Uterus (tissue), 4 donors: ENCODE results near the gene SMTN. TPM values are rescaled to one million over a fixed set of nuclear protein-coding genes. Genes with fewer than 3 reads are reported as not detected.
"Not testable (repeated sequence)": the region's sequence is repeated elsewhere in the genome, so short reads cannot be mapped to it uniquely, and the experiment has no call there.

Experiments used
- DNase-seq, 2 donors: peaks; one replicate each; pipeline ENCODE4 v3.0.0-alpha.2; 2019 to 2020
- H3K27ac ChIP-seq, 2 donors: fragments of 200-600 bp; sonication (generic); 1 replicate in 1 of 2; 2 replicates in 1 of 2; pipeline ENCODE4 v1.5.1; 2016 to 2018
- H3K27me3 ChIP-seq, 2 donors: fragments of 200-600 bp; sonication (generic); one replicate each; pipeline ENCODE4 v1.5.1; 2018 to 2019; ENCODE audit warnings: control low read depth in 1 of 2
- H3K36me3 ChIP-seq, 2 donors: fragments of 200-600 bp; sonication (generic); one replicate each; pipeline ENCODE4 v1.5.1; 2019; ENCODE audit warnings: control low read depth in 1 of 2
- H3K4me1 ChIP-seq, 2 donors: fragments of 200-600 bp; sonication (generic); one replicate each; pipeline ENCODE4 v1.5.1; 2018 to 2019; ENCODE audit warnings: control low read depth in 1 of 2
- H3K4me3 ChIP-seq, 2 donors: fragments of 200-600 bp; sonication (generic); 1 replicate in 1 of 2; 2 replicates in 1 of 2; pipeline ENCODE4 v1.5.1; 2018 to 2019; ENCODE audit warnings: mild to moderate bottlenecking in 1 of 2
- H3K9me3 ChIP-seq, 2 donors: fragments of 200-600 bp; sonication (generic); one replicate each; pipeline ENCODE4 v1.5.1; 2019; ENCODE audit warnings: control low read depth in 1 of 2
- CTCF ChIP-seq, 4 experiments: fragments of 200-600 bp in 2 of 4; fragments of 450-650 bp in 2 of 4; sonication (generic) in 2 of 4; IDR thresholded peaks; one replicate each; pipeline ENCODE4 v1.5.1; 2016 to 2019; ENCODE audit warnings: antibody characterized with exemption in 4 of 4, mild to moderate bottlenecking in 2 of 4, moderate library complexity in 1 of 4
- POLR2A ChIP-seq, 2 donors: fragments of 450-650 bp; IDR thresholded peaks; one replicate each; pipeline ENCODE4 v1.6.1; 2016; ENCODE audit warnings: antibody characterized with exemption in 2 of 2, mild to moderate bottlenecking in 1 of 2, moderate library complexity in 1 of 2
- intact Hi-C: fragments of 100-400 bp; cut with DNase I; formaldehyde crosslinking; loops from one replicate; pipeline ENCODE4 v1.15.1; 2023; ENCODE audit warnings: low total_unique reads
- total RNA-seq, 4 donors: library from RNA; depleted of rRNA in 3 of 4; stranded (reverse); fragments of >200 nt in 3 of 4; gene quantifications; one replicate each; pipeline versions ENCODE4 v1.1.0 to v1.2.4, GENCODE V29; 2014 to 2023
- donor health status: DM: yes; HTN: yes; CAD: no.

Gene SMTN
- total RNA-seq, 4 donors from 2014 or later, result 182 to 647 (median 274) TPM

- peak; percentile 93 to 95 for DNase-seq
- peaks cover 0 to 5% of the 10 kb centered on the region in 2 donors for H3K4me1 ChIP-seq
These were observed 5.2 kb upstream of the SMTN start for GRCh38 chr22:31075961-31076360.

GRCh38 chr22:31077681-31078080, 3.4 kb upstream of the SMTN start:
- H3K4me3 ChIP-seq, result no peak overlapping the region
- intact Hi-C loops, result no loop called here
- H3K36me3 ChIP-seq, result no peaks in the 10 kb centered on the region
- no peaks in the 10 kb centered on the region for H3K9me3 ChIP-seq
- peak overlapping the region in 1 of 2 donors; percentile 22 for H3K27ac ChIP-seq
- no peak for DNase-seq
- H3K27me3 ChIP-seq, result no peaks in the 10 kb centered on the region
- TF ChIP-seq CTCF (IDR thresholded peaks at IDR 0.05) (no peak), POLR2A (IDR thresholded peaks at IDR 0.05) (no peak)
- H3K4me1 ChIP-seq, result peaks cover 0 to 5% of the 10 kb centered on the region in 2 donors

More at GRCh38 chr22:31075961-31076360, 5.2 kb upstream of the SMTN start:
- intact Hi-C loops, result no loop called here
- Histone ChIP-seq H3K27ac (peak overlapping the region; percentile 89 to 91), H3K9me3 (no peaks in the 10 kb centered on the region), H3K27me3 (no peaks in the 10 kb centered on the region), H3K4me3 (no peak overlapping the region), H3K36me3 (no peaks in the 10 kb centered on the region)
- TF ChIP-seq POLR2A (IDR thresholded peaks at IDR 0.05) (peak in 1 of 2 donors; percentile 29), CTCF (IDR thresholded peaks at IDR 0.05) (no peak)

- H3K36me3 ChIP-seq, H3K27me3 ChIP-seq, DNase-seq, H3K4me3 ChIP-seq, H3K9me3 ChIP-seq, intact Hi-C loops, H3K4me1 ChIP-seq: not testable (repeated sequence)
- peak overlapping the region in 1 of 2 donors; percentile 22 for H3K27ac ChIP-seq
These were observed 2.7 kb upstream of the SMTN start for GRCh38 chr22:31078389-31078788.

- H3K4me3 ChIP-seq, result no peak overlapping the region
- intact Hi-C loops, result no loop called here
- H3K36me3 ChIP-seq, result no peaks in the 10 kb centered on the region
- no peaks in the 10 kb centered on the region for H3K27me3 ChIP-seq
- peaks cover 0 to 5% of the 10 kb centered on the region in 2 donors for H3K4me1 ChIP-seq
- no peaks in the 10 kb centered on the region for H3K9me3 ChIP-seq
- peak in 1 of 2 donors; percentile 32 for DNase-seq
- H3K27ac ChIP-seq, result peak overlapping the region in 1 of 2 donors; percentile 98
- TF ChIP-seq POLR2A (IDR thresholded peaks at IDR 0.05), result no peak
- no peak for TF ChIP-seq CTCF (IDR thresholded peaks at IDR 0.05)
These were observed 1.9 kb upstream of the SMTN start for GRCh38 chr22:31079095-31079642.

- Histone ChIP-seq H3K27me3 (no peaks in the 10 kb centered on the region), H3K4me1 (peaks cover 0 to 5% of the 10 kb centered on the region in 2 donors), H3K4me3 (peak overlapping the region; percentile 85 to 98), H3K9me3 (no peaks in the 10 kb centered on the region), H3K27ac (peak overlapping the region; percentile 96 to 98), H3K36me3 (no peaks in the 10 kb centered on the region)
- TF ChIP-seq CTCF (IDR thresholded peaks at IDR 0.05) (peak in 1 of 4 experiments; percentile 14), POLR2A (IDR thresholded peaks at IDR 0.05) (peak in 1 of 2 donors; percentile 35)
- intact Hi-C loops, result loop anchor here (5.0 kb wide), 1 partner anchor 43 kb away; no protein-coding TSS in a partner anchor
- DNase-seq, result no peak
These were observed 812 bp upstream of the SMTN start for GRCh38 chr22:31080164-31080847.
